GM12875 (cell line): ENCODE data around the gene SIX3.

Source experiments
- H3K4me3 ChIP-seq: one replicate; pipeline ENCODE4 v1.5.1; 2011; ENCODE audit warnings: low read depth, low read length, control low read depth
- TF ChIP-seq, protein P1 (sequence below): IDR thresholded peaks from 2 replicates; pipeline ENCODE4 v1.5.1; 2011; ENCODE audit warnings: low read depth, mild to moderate bottlenecking, control low read depth, inconsistent platforms, low read length, moderate library complexity, borderline replicate concordance; ENCODE audit not compliant: insufficient read depth

Gene SIX3

DNA sequence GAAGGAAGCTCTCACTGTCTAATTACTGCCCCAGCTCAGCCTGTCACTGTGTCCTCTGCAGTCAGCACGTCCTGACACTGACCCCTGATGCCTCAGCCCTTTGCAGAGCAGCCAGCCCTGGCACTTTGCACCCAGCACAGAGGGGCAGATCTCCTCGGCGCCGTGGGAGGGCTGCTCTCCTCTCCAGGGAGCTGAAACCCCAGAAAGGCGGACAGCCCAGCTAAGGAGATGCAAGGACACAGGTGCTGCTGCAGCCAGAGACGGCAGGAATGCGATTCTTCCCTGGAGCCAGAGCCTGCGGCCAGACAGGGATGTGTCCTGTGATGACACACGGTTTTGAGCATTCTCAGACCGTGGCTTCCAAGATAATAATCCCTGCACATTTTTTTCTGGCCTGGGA is 34.5 kb upstream of the SIX3 start:
- TF ChIP-seq, protein P1, sequence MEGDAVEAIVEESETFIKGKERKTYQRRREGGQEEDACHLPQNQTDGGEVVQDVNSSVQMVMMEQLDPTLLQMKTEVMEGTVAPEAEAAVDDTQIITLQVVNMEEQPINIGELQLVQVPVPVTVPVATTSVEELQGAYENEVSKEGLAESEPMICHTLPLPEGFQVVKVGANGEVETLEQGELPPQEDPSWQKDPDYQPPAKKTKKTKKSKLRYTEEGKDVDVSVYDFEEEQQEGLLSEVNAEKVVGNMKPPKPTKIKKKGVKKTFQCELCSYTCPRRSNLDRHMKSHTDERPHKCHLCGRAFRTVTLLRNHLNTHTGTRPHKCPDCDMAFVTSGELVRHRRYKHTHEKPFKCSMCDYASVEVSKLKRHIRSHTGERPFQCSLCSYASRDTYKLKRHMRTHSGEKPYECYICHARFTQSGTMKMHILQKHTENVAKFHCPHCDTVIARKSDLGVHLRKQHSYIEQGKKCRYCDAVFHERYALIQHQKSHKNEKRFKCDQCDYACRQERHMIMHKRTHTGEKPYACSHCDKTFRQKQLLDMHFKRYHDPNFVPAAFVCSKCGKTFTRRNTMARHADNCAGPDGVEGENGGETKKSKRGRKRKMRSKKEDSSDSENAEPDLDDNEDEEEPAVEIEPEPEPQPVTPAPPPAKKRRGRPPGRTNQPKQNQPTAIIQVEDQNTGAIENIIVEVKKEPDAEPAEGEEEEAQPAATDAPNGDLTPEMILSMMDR, result no peak
- no peak overlapping the region for H3K4me3 ChIP-seq

DNA sequence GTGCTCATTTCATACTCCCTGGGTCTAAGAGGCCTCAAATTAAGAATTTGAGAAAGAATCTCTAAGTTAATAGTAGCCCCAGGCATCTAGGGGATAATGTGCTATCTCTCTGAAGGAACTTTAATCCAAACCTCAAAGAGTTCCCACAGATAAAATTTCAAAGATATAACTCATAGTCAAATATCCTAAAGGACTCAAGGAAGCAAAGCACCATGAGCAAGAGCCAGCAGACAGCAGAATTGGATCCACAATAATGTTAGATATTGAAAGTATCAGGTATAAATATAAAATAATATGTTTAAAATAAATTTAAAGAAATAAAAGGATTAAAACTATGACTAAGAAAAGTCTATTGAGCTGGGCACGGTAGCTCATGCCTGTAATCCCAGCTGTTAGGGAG is 31.7 kb upstream of the SIX3 start:
- TF ChIP-seq, protein P1, result no peak
- no peak overlapping the region for H3K4me3 ChIP-seq

DNA sequence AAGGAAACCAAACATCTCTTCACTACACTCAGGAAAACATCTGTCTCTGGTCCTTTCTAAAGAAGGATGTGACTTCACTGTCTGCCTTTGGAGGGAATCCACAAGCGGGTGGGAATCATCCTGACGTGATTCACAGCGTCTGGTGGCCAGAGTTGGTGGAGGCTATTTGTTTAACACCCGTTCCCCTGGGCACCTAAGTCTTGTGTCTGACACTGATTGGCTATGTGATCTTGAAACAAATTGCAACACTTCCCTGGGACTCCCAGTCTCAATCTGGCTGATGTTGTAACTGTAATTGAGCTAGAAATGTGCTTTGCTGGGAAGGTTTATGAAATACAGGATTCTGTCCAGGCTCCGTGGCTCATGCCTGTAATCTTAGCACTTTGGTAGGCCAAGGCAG is 28.8 kb upstream of the SIX3 start:
- H3K4me3 ChIP-seq, result no peak overlapping the region
- TF ChIP-seq, protein P1, result no peak

DNA sequence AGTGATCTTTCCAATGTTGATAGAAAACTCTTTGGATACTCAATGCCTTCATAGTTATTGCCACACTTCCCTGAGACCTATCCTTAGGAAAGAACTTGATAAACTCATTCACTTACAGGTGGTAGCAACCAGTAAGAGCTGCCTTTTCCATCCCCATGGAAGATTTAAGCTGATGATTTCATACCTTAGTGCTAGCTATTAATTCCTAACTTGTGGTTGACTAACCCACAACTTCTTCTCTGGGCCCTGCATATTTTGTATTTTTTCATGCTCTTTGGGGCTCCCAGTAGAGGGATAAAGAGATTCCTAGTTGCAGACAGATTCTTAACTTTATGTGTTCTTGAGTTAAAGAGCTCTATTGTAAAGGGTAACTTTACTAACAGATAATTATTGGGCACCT is 25.2 kb upstream of the SIX3 start:
- no peak overlapping the region for H3K4me3 ChIP-seq
- TF ChIP-seq, protein P1, result no peak

DNA sequence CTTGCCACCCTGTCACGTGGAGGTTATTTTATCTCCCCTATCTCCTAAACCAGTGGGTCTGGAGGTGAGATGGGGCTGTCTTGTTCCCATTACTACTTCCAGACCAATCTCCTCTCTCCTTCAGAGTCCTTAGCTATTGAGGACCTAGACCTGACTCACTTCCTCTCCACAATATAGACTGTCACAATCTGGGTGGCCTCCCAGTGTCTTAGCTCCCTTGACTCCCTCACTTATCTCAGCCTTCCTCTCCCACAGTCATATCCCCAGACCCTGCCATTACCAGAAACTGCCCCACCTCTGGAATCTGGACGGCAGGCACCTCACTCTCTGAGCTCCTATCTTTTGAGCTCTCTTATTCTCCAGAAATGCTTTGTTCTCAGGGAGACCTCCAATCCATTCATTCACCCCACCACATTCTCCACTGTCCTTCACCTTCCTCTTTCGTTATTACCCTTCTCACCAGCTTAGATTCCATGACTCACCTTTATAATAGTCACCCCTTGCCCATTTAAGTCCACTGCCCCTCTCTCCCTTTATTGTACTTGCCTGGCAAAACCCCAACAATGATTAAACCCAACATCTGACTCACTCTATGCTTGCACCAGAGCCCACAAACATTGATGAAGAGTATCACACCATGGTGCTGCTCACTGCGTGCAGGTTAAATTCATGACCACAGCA is 23.3 kb upstream of the SIX3 start:
- TF ChIP-seq, protein P1, result no peak
- H3K4me3 ChIP-seq, result no peak overlapping the region

DNA sequence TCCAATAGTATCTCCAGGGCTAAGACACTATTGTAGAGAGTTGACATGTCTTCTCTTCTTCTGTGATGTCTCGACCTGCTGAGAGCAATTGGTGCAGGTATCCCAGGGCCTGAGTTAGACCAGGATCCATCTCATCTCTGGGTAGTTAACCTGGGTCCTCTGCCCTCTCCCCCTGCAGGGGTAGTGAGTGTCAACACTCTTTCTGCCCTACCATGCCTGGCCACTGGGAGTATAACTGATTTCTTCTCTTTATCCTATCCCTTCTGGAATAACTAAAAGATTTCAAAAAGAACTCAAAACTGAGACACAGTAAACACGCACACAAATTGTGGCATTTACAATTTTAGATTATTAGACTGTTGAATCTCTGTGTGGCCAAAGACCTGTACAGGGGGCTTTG is 20.8 kb upstream of the SIX3 start:
- TF ChIP-seq, protein P1, result no peak
- H3K4me3 ChIP-seq, result no peak overlapping the region

DNA sequence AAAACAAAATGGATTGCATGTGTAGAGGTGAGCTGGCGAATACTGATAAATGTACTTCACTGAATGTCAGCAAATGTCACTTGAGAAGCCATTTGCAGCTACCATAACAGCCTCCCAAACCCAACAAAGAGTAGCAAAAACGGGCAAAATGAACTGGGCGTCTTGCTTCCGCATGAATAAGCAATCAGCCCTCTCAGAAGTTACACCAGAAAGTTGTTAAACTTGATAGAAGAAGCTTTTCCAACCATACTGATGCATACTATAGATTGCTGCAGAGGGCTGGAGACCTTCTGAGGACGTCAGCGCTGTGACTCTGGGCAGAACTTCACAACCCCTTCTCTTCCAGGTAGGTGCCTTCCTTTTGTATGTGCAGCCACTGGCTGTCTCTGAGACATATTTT is 18.7 kb upstream of the SIX3 start:
- H3K4me3 ChIP-seq, result no peak overlapping the region
- TF ChIP-seq, protein P1, result no peak
